NCI-H2196 (cell line): ENCODE results near the gene MYL12B.
A peak's percentile ranks its signal among the peaks of the same experiment; 100 is the strongest.

ENCODE experiments used
- DNase-seq: peaks from one replicate; lab custom pipeline; 2025; ENCODE audit not compliant: unreplicated experiment; lab: John Stamatoyannopoulos, UW

Gene MYL12B

DNA sequence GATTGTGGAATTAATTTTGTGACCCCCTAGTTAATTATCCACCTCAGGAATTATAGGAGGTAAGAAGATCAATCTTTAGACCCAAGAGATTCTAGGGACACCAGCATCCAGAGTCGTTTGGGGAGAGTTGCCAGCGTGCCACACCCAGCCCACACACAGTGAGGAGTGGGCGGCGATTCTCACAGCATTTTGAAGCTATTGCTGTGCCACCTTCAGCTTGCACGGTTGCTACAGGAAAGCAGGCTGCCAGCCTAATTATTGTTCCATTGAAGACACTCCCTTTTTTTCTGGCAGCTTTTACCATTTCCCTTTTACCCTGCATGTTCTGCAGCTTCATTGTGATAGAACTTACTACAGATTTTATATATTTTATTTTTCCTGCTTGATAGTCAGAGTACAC lies 27.5 kb upstream of the MYL12B start:
- DNase-seq = no peak

GRCh38 chr18:3235846-3236245 lies 26.1 kb upstream of the MYL12B start:
- DNase-seq = no peak

- DNase-seq = peak; percentile 21
Measured at GRCh38 chr18:3236470-3236869, 25.5 kb upstream of the MYL12B start.

DNA sequence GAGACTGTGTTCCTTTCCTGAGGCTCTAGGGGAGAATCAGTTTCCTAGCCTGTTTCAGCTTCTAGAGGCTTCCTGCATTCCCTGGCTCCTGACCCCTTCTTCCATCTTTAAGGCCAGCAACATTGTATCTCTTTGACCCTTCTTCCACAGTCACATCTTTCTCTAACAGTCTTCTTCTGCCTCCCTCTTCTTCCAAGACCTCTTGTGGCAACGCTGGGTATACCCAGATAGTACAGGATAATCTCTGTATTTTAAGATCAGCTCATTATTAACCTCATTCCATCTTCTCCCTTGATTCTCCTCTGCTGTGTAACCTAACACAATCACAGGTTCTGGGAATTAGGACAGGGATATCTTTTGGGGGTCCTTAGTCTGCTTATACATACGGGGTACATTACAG lies 23.2 kb upstream of the MYL12B start:
- no peak for DNase-seq

- no peak for DNase-seq
Measured at GRCh38 chr18:3245185-3245564, 16.8 kb upstream of the MYL12B start.

DNA sequence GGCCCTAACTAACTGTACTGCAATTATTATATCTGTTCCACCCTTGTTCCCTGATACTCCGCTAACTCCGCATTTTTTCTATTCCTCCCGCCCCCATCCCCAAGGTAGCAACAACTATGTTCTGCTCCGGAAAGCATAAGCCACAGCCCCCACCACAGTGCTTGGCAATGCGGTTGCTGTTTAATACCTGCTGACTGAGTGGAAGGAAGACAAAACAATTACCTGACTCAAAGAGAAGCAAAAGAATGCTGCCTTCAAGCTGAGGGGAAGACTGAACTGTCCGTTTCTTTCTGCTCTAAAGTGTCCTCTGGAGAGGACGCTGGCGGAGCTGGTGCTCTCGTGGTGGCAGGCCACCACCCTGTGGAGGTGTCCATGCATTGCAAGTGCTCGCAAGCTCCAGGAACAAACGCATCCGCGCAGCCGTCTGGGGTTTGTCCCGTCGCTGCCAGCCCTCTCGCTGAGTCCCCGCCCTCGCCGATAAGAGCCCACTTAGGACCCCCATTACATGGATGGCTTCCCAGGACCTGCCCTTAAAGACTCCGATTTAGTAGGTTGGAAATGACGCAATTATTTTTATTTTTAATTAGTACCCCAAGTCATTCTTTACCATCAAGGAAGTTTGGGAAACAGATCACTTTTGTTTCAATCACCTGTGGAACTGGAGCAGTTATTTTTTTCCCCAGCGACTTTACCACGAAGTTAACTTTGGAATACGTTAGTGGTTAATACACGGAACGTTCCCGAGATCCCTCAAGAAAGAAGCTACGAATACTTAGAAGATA lies 15.9 kb upstream of the MYL12B start:
- DNase-seq = peak; percentile 96

DNA sequence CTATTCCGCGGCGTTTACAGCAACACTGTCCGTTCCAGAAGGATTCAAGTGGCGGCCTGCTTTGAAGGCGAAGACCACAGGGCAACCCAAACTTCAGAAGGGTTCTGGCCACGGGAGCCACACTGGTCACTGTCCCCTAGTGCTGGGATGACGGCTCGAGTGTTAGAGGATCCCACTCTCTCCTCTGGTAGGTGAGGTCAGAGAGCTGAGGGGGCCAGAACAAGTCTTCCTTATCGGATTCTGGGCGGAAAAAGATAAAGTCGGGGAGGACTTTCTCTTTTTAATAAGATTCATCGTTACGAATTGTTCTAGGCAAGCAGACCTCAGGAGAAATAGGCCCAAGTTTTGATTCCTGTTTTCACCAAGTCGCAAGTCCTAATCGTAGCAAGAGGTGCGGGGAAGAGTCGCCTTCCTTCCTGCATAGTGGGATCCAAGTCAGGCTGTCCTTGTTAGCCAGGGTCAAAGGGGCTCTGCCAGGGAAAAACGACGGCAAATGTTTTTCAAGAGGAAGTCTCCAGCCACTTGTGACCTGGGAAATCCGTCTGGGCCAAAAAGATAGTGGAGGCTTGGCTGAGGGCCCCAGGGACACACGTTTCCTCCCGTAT lies 15.2 kb upstream of the MYL12B start:
- DNase-seq = peak; percentile 53

DNA sequence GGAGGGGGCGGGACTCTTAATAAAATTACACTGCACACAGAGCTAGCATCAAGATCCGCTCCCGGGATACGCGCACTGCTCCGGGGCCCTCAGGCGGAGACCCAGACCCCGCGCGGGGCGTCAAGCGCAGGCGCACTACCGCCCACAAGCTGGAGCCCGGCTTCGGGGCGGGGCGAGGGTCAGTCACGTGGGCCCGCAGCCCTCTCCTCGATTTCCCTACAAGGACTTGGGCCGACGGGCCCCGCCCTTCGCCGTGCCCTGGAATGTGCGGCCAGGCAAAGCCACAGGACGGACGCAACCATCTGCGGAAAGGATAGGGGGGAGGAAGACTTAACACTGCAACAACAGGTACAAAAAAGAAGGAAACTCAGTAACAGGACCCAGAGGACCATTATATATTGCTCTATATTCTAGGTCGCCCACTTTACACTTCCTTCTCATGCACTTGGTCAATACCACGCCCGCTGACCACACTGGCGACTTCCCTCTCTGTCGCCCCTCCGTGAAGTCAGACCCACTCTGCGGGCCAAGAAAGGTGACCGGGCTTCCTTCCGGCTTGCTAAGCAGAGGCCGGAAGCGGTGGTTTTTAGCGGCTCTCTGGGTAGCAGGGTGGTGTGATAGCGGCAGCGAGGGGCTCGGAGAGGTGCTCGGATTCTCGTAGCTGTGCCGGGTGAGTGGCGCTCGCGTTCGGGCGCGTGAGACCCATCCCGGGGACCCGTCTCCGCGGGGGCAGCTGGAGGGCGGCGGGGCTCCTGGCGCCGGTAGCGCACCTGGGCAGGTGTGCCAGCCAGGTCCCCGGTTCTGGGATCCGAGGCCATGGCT lies 14.5 kb upstream of the MYL12B start, which contains the start of gene MYL12A:
Gene MYL12A, plus strand, starts transcription at position 562 of the 822 bp plus-strand sequence. CDS start 5,447 bp downstream, outside the sequence.
- DNase-seq = peak; percentile 100

- peak; percentile 46 for DNase-seq
Measured at GRCh38 chr18:3248062-3248657, 13.8 kb upstream of the MYL12B start.

GRCh38 chr18:3248658-3249359 lies 13.1 kb upstream of the MYL12B start:
- DNase-seq = no peak

GRCh38 chr18:3250237-3251107 lies 11.5 kb upstream of the MYL12B start:
- DNase-seq = no peak

DNA sequence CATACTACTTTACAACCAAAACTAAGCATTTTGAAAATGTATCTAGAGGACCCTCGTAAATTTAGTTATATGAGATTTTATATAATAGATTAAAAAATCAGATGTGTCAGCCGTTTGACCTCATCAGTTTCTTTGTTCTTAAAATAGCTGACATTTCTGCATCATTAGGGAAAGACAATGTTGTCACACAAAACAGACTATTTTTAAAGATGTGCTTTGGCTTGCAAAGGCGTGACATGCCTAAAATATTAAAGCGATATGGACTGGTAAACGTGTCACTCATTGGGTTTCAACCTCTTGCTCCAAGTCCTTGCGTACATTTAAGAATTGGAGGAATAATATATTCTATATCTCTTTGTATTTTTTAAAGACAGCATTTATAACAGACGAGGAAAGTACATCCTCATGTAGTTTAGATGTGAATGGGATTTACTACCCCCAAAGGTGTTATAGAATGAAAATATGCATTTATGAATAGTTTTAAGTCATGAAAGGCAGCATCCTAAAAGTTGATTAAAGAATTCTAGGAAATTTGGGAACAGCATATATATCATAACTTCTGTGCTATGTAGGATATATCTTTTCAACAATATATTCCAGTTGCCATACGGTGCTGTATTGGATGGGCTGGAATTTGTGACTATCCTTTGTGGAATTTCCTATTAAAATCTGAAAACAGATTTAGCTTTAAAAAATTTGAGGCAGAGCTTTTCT lies 10.5 kb upstream of the MYL12B start:
- DNase-seq = no peak

- DNase-seq = no peak
Measured at GRCh38 chr18:3251963-3252277, 10.0 kb upstream of the MYL12B start.

- no peak for DNase-seq
Measured at GRCh38 chr18:3252843-3253242, 9.1 kb upstream of the MYL12B start.

DNA sequence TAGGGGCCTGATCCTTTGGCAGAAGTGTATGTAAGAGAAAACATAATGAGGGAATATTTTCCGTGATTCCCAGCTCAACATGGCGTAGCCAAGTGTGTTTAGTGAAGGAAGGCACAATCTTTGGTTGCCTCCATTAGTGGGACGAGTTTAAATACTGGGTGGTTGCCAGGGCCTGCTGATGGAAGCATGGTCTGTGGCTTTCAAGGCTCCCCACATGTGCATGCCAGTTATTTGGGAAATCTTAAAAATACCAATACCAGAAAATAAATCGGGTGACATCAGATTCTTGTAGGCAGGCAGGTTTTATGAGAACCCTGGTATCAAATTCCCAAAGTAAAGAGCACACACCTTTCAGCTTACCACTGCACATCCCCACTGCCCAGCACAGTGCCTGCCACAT lies 7.2 kb upstream of the MYL12B start:
- no peak for DNase-seq

DNA sequence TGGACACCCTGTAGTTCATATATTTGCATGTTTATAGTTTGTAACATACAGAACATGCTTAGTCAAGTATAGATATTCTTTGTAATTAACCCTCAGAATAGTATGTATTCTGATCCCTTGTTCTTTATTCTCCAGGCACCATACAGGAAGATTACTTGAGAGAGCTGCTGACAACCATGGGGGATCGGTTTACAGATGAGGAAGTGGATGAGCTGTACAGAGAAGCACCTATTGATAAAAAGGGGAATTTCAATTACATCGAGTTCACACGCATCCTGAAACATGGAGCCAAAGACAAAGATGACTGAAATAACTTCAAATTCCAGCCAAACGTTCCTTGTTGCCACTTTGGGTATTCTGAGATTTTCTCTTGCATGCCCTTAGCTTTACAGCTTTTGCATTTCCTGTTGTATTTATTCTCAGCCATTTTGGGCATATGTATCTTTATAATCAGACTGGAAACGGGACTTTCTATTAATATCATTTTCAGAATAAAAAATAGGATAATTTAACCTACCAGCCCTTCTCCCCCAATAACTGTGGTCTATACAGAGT lies 6.2 kb upstream of the MYL12B start:
- peak; percentile 33 for DNase-seq

- peak; percentile 32 for DNase-seq
Measured at GRCh38 chr18:3256693-3257626, 5.0 kb upstream of the MYL12B start.

GRCh38 chr18:3257627-3258120 lies 4.3 kb upstream of the MYL12B start:
- DNase-seq = no peak
